KMS-11 (cell line): ENCODE measurements around the gene SDR9C7.
"Not testable (repeated sequence)": the region's sequence is repeated elsewhere in the genome, so short reads cannot be mapped to it uniquely, and the experiment has no call there.

ENCODE experiments used
- H2AFZ ChIP-seq: fragments of 200-600 bp; sonication (generic); 2 replicates; pipeline ENCODE4 v1.6.1; 2016; ENCODE audit warnings: antibody characterized with exemption, mixed run types, low read depth
- H3K27ac ChIP-seq: fragments of 200-600 bp; sonication (generic); 2 replicates; pipeline ENCODE4 v1.6.1; 2016; ENCODE audit warnings: mild to moderate bottlenecking, mixed run types
- H3K27me3 ChIP-seq: fragments of 200-600 bp; sonication (generic); 2 replicates; pipeline ENCODE4 v1.6.1; 2017; ENCODE audit warnings: mild to moderate bottlenecking, low read depth, mixed run types, moderate library complexity; ENCODE audit not compliant: insufficient read depth
- H3K36me3 ChIP-seq: fragments of 200-600 bp; sonication (generic); 2 replicates; pipeline ENCODE4 v1.6.1; 2017; ENCODE audit warnings: mild to moderate bottlenecking, mixed run types; ENCODE audit not compliant: insufficient read depth
- H3K4me1 ChIP-seq: fragments of 200-600 bp; sonication (generic); 2 replicates; pipeline ENCODE4 v1.6.1; 2016; ENCODE audit warnings: mild to moderate bottlenecking, low read depth, mixed run types; ENCODE audit not compliant: poor library complexity, severe bottlenecking
- H3K4me2 ChIP-seq: fragments of 200-600 bp; sonication (generic); 2 replicates; pipeline ENCODE4 v1.7.0; 2016; ENCODE audit warnings: mild to moderate bottlenecking, mixed run types
- H3K4me3 ChIP-seq: fragments of 200-600 bp; sonication (generic); IDR thresholded peaks from 2 replicates; pipeline ENCODE4 v1.6.1; 2017; ENCODE audit warnings: low read depth, low read length, mixed read lengths; ENCODE audit not compliant: insufficient read depth
- H3K79me2 ChIP-seq: fragments of 200-600 bp; sonication (generic); 2 replicates; pipeline ENCODE4 v1.6.1; 2016; ENCODE audit warnings: low read depth, mixed run types; ENCODE audit not compliant: insufficient read depth
- H3K9ac ChIP-seq: fragments of 200-600 bp; sonication (generic); 2 replicates; pipeline ENCODE4 v1.6.1; 2016; ENCODE audit warnings: mild to moderate bottlenecking, mixed run types
- H4K20me1 ChIP-seq: fragments of 200-600 bp; sonication (generic); 2 replicates; pipeline ENCODE4 v1.6.1; 2016; ENCODE audit warnings: mild to moderate bottlenecking, mixed run types; ENCODE audit not compliant: insufficient read depth
- TF ChIP-seq, protein P1 (sequence below): fragments of 200-600 bp; sonication (generic); conservative IDR thresholded peaks from 2 replicates; pipeline ENCODE4 v1.6.1; 2017; ENCODE audit warnings: low read depth, mild to moderate bottlenecking, antibody characterized with exemption, low read length, moderate library complexity, mixed read lengths

The SDR9C7 gene

GRCh38 chr12:56948457-56948777 lies 14.2 kb upstream of the SDR9C7 start:
- TF ChIP-seq, protein P1, sequence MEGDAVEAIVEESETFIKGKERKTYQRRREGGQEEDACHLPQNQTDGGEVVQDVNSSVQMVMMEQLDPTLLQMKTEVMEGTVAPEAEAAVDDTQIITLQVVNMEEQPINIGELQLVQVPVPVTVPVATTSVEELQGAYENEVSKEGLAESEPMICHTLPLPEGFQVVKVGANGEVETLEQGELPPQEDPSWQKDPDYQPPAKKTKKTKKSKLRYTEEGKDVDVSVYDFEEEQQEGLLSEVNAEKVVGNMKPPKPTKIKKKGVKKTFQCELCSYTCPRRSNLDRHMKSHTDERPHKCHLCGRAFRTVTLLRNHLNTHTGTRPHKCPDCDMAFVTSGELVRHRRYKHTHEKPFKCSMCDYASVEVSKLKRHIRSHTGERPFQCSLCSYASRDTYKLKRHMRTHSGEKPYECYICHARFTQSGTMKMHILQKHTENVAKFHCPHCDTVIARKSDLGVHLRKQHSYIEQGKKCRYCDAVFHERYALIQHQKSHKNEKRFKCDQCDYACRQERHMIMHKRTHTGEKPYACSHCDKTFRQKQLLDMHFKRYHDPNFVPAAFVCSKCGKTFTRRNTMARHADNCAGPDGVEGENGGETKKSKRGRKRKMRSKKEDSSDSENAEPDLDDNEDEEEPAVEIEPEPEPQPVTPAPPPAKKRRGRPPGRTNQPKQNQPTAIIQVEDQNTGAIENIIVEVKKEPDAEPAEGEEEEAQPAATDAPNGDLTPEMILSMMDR: no peak
- H3K79me2 ChIP-seq: no peaks in the 10 kb centered on the region

DNA sequence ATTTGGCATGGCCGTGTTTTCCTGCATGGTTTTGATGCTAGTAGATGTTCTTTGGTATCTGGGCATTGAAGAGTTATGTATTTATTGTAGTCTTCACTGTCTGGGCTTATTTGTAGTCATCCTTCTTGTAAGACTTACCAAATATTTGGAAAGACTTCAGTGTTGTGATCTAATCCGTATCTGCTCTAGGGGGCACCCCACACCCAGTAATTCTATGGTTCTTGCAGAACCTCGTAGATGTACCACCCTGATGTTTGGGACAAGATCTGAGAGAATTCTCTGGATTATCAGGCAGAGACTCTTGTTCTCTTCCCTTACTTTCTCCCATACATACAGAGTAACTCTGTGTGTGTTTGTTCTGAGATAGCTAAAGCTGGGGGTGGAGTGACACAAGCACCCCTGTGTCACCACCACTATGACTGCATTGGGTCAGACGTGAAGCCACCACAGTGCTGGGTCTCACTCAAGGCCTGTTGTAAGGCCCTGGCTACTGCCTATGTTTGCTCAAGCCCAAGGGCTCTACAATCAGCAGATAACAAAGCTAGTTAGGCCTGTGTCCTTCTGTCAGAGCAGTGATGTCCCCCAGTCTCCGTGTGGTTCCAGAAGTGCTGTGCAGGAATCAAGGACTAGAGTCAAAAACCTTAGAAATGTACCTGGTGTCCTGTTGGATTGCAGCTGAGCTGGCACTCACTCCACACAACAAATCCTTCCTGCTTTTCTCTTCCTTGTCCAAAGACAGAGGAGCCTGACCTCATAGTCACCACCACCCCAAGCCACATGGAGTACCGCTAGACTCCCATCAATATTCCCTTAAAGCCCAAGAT lies 13.6 kb upstream of the SDR9C7 start:
- Histone ChIP-seq H3K4me2 (no peak overlapping the region), H3K4me3 (no peak overlapping the region), H3K36me3 (no peaks in the 10 kb centered on the region), H4K20me1 (no peaks in the 10 kb centered on the region), H3K27me3 (no peaks in the 10 kb centered on the region), H3K27ac (no peak overlapping the region), H3K79me2 (no peaks in the 10 kb centered on the region), H3K4me1 (no peaks in the 10 kb centered on the region), H3K9ac (no peak overlapping the region), H2AFZ (no peak overlapping the region)
- TF ChIP-seq, protein P1: peak; percentile 43; the same call in 1 of the 2 replicates

More at GRCh38 chr12:56948457-56948777, 14.2 kb upstream of the SDR9C7 start:
- Histone ChIP-seq H4K20me1 (no peaks in the 10 kb centered on the region), H3K4me2 (no peak overlapping the region), H3K36me3 (no peaks in the 10 kb centered on the region), H3K4me1 (no peaks in the 10 kb centered on the region), H3K27ac (no peak overlapping the region), H3K27me3 (no peaks in the 10 kb centered on the region), H3K4me3 (no peak overlapping the region), H2AFZ (no peak overlapping the region), H3K9ac (no peak overlapping the region)

DNA sequence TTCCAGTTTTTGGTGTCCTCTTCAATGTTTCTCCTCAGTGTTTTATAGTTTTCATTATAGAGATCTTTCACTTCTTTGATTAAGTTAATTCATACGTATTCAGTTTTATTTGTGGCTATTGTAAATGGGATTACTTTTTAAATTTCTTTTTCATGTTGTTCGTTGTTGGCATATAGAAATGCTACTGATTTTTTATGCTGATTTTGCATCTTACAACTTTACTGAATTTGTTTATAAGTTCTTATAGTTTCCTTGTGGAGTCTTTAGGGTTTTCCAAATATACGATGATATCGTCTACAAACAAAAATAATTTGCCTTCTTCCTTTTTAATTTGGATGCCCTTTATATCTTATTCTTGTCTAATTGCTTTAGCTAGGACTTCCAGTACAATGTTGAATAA lies 9.7 kb upstream of the SDR9C7 start:
- H3K36me3 ChIP-seq: no peaks in the 10 kb centered on the region
- H3K4me3 ChIP-seq: no peak overlapping the region
- TF ChIP-seq, protein P1: no peak
- H3K4me2 ChIP-seq: no peak overlapping the region
- no peak overlapping the region for H3K27ac ChIP-seq
- H3K27me3 ChIP-seq: no peaks in the 10 kb centered on the region
- no peaks in the 10 kb centered on the region for H3K79me2 ChIP-seq
- no peaks in the 10 kb centered on the region for H4K20me1 ChIP-seq
- H3K9ac ChIP-seq: no peak overlapping the region
- peaks cover 8% of the 10 kb centered on the region for H3K4me1 ChIP-seq
- H2AFZ ChIP-seq: no peak overlapping the region

DNA sequence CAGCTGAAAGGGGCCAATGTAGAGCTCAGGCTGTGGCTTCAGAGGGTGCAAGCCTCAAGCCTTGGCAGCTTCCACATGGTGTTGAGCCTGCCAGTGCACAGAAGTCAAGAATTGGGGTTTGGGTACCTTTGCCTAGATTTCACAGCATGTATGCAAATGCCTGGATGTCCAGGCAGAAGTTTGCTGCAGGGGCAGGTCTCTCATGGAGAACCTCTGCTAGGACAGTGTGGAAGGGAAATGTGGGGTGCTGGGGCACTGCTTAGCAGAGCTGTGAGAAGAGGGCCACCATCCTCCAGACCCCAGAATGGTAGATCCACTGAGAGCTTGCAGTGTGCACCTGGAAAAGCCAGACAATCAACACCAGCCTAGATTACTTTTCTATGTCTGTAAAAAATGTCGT lies 9.2 kb upstream of the SDR9C7 start:
- H3K4me1 ChIP-seq, H3K4me2 ChIP-seq, H3K9ac ChIP-seq, H4K20me1 ChIP-seq, H3K27ac ChIP-seq, H3K27me3 ChIP-seq, H2AFZ ChIP-seq, H3K4me3 ChIP-seq, H3K79me2 ChIP-seq, H3K36me3 ChIP-seq: not testable (repeated sequence)

- H3K4me2 ChIP-seq: peak overlapping the region; percentile 15; the same call in 1 of the 2 replicates
- no peaks in the 10 kb centered on the region for H3K36me3 ChIP-seq
- H4K20me1 ChIP-seq: no peaks in the 10 kb centered on the region
- peak overlapping the region; percentile 53 for H2AFZ ChIP-seq
- peaks cover 8% of the 10 kb centered on the region for H3K4me1 ChIP-seq
- H3K9ac ChIP-seq: no peak overlapping the region; the same call in 1 of the 2 replicates
- H3K27me3 ChIP-seq: no peaks in the 10 kb centered on the region
- H3K79me2 ChIP-seq: no peaks in the 10 kb centered on the region
- H3K4me3 ChIP-seq: no peak overlapping the region
- peak overlapping the region; percentile 14 for H3K27ac ChIP-seq
- TF ChIP-seq, protein P1: no peak
Observed at GRCh38 chr12:56941299-56942017, 7.2 kb upstream of the SDR9C7 start.

DNA sequence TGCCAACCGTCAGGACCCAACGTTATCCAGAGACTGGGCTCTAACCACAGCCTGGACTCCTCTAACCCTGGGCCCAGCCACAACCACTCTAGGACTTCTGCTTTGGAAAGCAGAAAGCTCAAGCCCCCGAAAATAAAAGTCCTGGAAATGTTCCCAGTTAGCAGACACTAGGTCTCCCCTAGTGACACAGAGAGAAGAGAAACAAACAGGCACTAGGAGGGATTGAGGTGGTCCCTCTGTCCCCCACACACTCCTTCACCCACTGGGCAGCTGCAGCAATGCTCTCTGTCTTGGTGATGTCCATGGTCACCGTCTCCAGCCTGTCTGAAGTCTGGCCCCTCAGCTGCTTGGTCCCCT lies 6.7 kb upstream of the SDR9C7 start:
- H3K27ac ChIP-seq, H3K27me3 ChIP-seq, H3K9ac ChIP-seq, H2AFZ ChIP-seq, H3K36me3 ChIP-seq, H3K4me3 ChIP-seq, H4K20me1 ChIP-seq, H3K79me2 ChIP-seq, H3K4me1 ChIP-seq, H3K4me2 ChIP-seq: not testable (repeated sequence)
